ENCODE measurements around the gene CAV1. TPM values are rescaled to one million over a fixed set of nuclear protein-coding genes. Genes with fewer than 3 reads are reported as not detected.

The CAV1 gene
- total and polyA plus RNA-seq, 2 of the 13 experiments (the other 11 are each of a cell fraction or from before 2014, with no cell fraction given) = 0.40 TPM; not detected in 1

GRCh38 chr7:116539879-116540278, 15.0 kb downstream of the CAV1 start (continued):
- TF ChIP-seq AGO2 (optimal IDR thresholded peaks at IDR 0.05; ENCODE audit: low read depth, low read length) (no peak), ZBTB20 (CRISPR knock-in tag; IDR thresholded peaks at IDR 0.05; ENCODE audit: borderline replicate concordance, low read depth) (no peak)

GRCh38 chr7:116540743-116541142, 15.9 kb downstream of the CAV1 start:
- no peak for TF ChIP-seq ETV5 (CRISPR knock-in tag; IDR thresholded peaks at IDR 0.05; ENCODE audit: borderline replicate concordance)
- TF ChIP-seq FOSL2 (CRISPR knock-in tag; IDR thresholded peaks at IDR 0.05) = peak; percentile 21; the same call in 1 of the 2 replicates
- CTCF ChIA-PET (ENCODE audit: low intra/inter-chr PET ratio, low total read pairs) = no interaction called here
- intact Hi-C loops (cut with micrococcal nuclease; ENCODE audit: unreplicated experiment) (no loop called here), in situ Hi-C loops (cut with HindIII; ENCODE audit: extremely low pct_ligation_motif_present, low pct_unique_long_range_greater_than_20kb) (no loop called here)
- Histone ChIP-seq H3K9me3 (ENCODE audit: low read length) (no peaks in the 10 kb centered on the region), H2AFZ (ENCODE audit: low read length) (no peak overlapping the region), H3K4me1 (ENCODE audit: insufficient read depth, low read length) (peaks cover 10% of the 10 kb centered on the region), H3K9ac (ENCODE audit: insufficient read depth, low read depth, low read length) (no peak overlapping the region), H3K4me3 (replicated peaks in 1 of 3; ENCODE audit: insufficient read depth in 1 of 3, low read depth in 2 of 3, low read length in 3 of 3) (no peak overlapping the region), H4K20me1 (ENCODE audit: insufficient read depth, low read length) (no peaks in the 10 kb centered on the region), H3K79me2 (ENCODE audit: insufficient read depth, low read length) (no peaks in the 10 kb centered on the region), H3K27ac (ENCODE audit: extremely low read length, insufficient read depth, low read length) (no peak overlapping the region), H3K27me3 (ENCODE audit: control insufficient read depth in 1 of 2, insufficient read depth in 2 of 2, low read length in 2 of 2) (no peaks in the 10 kb centered on the region), H3K36me3 (replicated peaks in 1 of 2; ENCODE audit: control insufficient read depth in 1 of 2, insufficient read depth in 2 of 2, low read length in 2 of 2) (no peaks in the 10 kb centered on the region), H3K4me2 (ENCODE audit: low read depth, low read length) (no peak overlapping the region)
- DNase-seq (ENCODE audit: low spot score) (peak; percentile 6), FAIRE-seq (no peak), ATAC-seq (no peak)
- BruUV-seq (replicated peaks) = no TSS peak
- POLR2A ChIA-PET = no interaction called here

GRCh38 chr7:116541951-116542350, 17.1 kb downstream of the CAV1 start:
- H3K36me3 ChIP-seq (replicated peaks in 1 of 2; ENCODE audit: control insufficient read depth in 1 of 2, insufficient read depth in 2 of 2, low read length in 2 of 2) = no peaks in the 10 kb centered on the region
- ATAC-seq = no peak
- H3K9ac ChIP-seq (ENCODE audit: insufficient read depth, low read depth, low read length) = no peak overlapping the region
- in situ Hi-C loops (cut with HindIII; ENCODE audit: extremely low pct_ligation_motif_present, low pct_unique_long_range_greater_than_20kb) (no loop called here), intact Hi-C loops (cut with micrococcal nuclease; ENCODE audit: unreplicated experiment) (no loop called here)
- no peak overlapping the region for H3K4me2 ChIP-seq (ENCODE audit: low read depth, low read length)
- no peaks in the 10 kb centered on the region for H3K4me1 ChIP-seq (ENCODE audit: insufficient read depth, low read length)
- H4K20me1 ChIP-seq (ENCODE audit: insufficient read depth, low read length) = no peaks in the 10 kb centered on the region
- H3K27ac ChIP-seq (ENCODE audit: extremely low read length, insufficient read depth, low read length) = no peak overlapping the region
- TF ChIP-seq ZFP90 (CRISPR knock-in tag; IDR thresholded peaks at IDR 0.05; ENCODE audit: borderline replicate concordance) = no peak
- TF ChIP-seq NFIC (IDR thresholded peaks at IDR 0.05; ENCODE audit: low read length) = no peak
- no peak for TF ChIP-seq ZNF512B (CRISPR knock-in tag; IDR thresholded peaks at IDR 0.05; ENCODE audit: borderline replicate concordance)
- no peak for TF ChIP-seq ZNF350 (CRISPR knock-in tag; IDR thresholded peaks at IDR 0.05; ENCODE audit: borderline replicate concordance, low read depth)
- no peak for TF ChIP-seq ZNF263 (CRISPR knock-in tag; IDR thresholded peaks at IDR 0.05)
- no peak for TF ChIP-seq FLYWCH1 (CRISPR knock-in tag; IDR thresholded peaks at IDR 0.05)
- TF ChIP-seq ZNF224 (CRISPR knock-in tag; IDR thresholded peaks at IDR 0.05) = no peak
- TF ChIP-seq IKZF1 (IDR thresholded peaks at IDR 0.05) = no peak
- TF ChIP-seq ZFP91 (CRISPR knock-in tag; IDR thresholded peaks at IDR 0.05; ENCODE audit: borderline replicate concordance) = no peak
- no peak for TF ChIP-seq PITX1 (CRISPR knock-in tag; IDR thresholded peaks at IDR 0.05)
- no peaks in the 10 kb centered on the region for H3K27me3 ChIP-seq (ENCODE audit: control insufficient read depth in 1 of 2, insufficient read depth in 2 of 2, low read length in 2 of 2)
- no TSS peak for BruUV-seq (replicated peaks)
- ChIA-PET CTCF (ENCODE audit: low intra/inter-chr PET ratio, low total read pairs) (no interaction called here), POLR2A (no interaction called here)
- no peak overlapping the region for H2AFZ ChIP-seq (ENCODE audit: low read length)
- WGBS (ENCODE audit: low lambda C conversion rate) = 30% methylated on average over 3 of the region's 3 CpGs
- no peaks in the 10 kb centered on the region for H3K9me3 ChIP-seq (ENCODE audit: low read length)
- no peak overlapping the region for H3K4me3 ChIP-seq (replicated peaks in 1 of 3; ENCODE audit: insufficient read depth in 1 of 3, low read depth in 2 of 3, low read length in 3 of 3)
- FAIRE-seq = no peak
- H3K79me2 ChIP-seq (ENCODE audit: insufficient read depth, low read length) = no peaks in the 10 kb centered on the region
- no peak for DNase-seq (ENCODE audit: low spot score)

All from HepG2 (cell line).